ENCODE measurements around the gene CHAD.

CHAD gene, protein sequence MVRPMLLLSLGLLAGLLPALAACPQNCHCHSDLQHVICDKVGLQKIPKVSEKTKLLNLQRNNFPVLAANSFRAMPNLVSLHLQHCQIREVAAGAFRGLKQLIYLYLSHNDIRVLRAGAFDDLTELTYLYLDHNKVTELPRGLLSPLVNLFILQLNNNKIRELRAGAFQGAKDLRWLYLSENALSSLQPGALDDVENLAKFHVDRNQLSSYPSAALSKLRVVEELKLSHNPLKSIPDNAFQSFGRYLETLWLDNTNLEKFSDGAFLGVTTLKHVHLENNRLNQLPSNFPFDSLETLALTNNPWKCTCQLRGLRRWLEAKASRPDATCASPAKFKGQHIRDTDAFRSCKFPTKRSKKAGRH

DNA sequence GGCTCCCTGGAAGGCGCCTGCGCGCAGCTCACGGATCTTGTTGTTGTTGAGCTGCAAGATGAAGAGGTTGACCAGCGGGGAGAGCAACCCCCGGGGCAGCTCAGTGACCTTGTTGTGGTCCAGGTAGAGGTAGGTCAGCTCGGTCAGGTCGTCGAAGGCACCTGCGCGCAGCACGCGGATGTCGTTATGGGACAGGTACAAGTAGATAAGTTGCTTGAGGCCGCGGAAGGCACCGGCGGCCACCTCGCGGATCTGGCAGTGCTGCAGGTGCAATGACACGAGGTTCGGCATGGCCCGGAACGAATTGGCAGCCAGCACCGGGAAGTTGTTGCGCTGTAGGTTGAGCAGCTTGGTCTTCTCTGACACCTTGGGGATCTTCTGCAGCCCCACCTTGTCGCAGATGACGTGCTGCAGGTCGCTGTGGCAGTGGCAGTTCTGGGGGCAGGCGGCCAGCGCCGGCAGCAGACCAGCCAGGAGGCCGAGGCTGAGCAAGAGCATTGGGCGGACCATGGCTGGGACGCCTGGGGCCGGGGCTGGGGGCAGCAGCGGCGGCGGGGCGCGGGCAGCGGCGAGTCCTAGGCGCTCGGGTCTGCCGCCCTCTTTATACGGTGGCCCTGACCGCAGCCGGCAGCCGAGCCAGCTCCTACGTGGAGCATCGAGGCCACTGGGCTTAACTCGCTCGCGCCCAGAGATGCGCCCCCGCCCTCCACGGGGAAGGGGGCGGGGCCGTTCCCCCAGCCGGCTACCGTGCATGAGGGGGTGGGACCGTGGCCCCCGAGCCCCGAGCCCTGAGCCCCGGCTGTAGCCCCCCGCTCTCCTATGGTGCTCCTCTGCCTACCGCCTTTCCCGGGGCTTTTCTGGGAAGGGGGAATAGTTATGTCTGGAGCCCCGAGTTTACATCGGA, at the start of gene CHAD:
CHAD (minus strand) TSS at position 577 of the 904 bp plus-strand sequence; CDS start at position 510, 67 bp downstream.
- no peak for DNase-seq

DNA sequence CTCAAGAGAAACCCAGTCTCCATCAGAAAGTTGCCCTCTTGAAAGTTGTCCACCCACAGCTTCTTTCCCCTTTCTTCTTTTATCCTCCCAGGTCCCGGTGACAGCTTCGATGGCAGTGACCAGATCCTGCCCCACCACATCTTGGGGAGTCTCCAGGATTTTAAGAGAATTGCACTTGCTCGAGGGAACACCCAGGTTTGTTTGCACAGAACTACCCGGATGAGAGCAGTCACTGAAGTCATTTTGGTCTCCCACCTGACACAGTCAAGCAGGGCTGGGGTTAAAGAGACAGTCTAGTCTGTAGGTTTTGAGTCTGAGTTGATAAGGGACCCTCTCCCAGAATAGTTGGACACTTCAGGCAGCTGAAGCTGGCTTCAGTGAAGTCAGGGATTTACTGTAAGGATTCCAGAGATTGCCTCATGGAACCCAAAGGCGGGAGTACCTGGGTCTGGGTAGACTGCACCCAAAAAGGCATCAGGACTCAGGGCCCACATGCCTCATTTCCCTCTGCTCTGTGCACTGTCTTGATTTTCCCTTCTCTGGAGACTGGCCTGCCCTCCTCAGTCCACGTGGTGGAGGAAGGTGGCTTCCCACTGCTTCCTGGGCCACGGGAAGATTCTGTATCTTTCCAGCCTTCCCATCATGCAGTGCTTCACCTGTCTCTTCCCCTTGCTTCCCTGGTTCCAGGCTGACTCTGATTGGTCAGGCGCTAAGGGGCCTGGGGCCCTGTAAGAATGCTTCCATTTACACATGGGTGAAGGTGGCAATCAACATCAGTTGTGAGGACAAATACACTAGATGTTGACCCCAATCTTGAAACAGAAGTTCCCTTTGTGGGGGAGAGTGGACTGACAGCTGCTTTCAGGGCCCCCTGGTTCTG, 49.1 kb upstream of the CHAD start:
- no peak for DNase-seq

DNA sequence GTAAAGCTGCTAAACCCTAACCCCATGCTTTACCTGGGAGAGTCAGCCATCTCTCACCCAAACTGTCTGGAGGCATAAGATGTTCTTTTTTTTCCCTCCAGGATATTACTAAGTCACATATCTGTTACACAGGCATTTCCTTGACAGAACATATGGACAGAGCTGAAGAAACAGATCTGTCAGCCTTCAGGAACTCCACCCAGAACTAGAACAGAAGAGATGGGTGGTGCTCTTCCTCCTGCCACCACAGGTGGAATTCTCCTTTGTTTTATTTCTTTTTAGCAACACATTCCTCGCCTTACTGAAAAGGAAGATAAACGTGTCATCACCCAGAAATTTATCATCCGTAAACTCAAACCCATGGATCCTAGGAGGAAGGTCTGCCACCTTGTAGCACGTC, 48.3 kb upstream of the CHAD start:
- no peak for DNase-seq

DNA sequence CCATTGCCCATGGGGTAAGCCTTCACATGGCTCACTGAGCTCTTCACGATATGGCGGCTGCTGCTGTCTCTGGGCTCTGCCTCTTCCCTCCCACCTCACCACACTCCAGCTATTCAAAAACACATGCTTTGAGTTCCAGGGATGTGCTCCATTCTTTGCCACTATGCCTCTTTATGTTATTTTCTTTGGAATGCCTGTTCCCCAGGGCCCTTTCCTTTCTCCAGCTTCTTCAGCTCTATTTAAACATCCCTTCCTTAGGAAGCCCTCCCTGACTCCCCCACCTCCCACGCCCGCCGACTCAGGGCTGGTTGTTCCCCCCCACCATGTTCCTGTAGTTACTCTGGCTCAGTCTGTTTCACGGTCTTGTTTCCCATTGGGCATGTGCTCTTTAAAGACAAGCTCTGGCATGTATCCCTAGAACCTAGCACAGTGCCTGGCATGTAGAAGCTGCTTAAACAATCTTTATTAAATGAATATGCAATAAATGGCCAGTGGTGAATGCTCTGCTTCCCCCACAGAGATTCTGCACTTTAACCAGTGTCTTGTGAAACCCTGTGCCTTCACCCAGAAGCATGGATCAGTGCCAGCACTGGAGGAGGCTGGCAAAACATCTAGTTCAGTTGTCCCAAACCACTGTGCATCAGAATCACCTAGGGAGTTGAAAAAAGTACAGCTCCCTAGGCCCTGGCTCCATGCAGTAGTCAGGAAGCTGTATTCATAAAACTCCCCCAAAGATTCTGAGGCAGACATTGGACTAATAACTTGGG, 46.4 kb upstream of the CHAD start:
- DNase-seq, result no peak

DNA sequence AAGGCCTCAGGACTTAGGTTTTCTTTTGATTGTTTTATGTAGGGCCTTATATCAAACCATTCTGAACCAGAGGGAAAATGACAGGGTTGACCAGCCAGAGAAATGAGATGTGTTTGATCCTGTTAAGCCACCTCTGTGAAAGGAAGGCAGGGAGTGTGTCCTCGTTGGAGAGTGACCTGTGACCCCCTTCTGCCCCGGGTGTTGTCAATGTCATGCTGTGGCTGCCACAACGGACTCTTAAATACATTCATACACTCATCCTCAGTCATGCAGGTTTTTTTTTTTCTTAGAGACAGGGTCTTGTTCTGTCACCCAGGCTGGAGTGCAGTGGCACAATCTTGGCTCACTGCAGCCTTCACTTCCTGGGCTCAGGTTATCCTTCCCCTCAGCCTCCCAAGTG, 45.7 kb upstream of the CHAD start:
- DNase-seq, result no peak

DNA sequence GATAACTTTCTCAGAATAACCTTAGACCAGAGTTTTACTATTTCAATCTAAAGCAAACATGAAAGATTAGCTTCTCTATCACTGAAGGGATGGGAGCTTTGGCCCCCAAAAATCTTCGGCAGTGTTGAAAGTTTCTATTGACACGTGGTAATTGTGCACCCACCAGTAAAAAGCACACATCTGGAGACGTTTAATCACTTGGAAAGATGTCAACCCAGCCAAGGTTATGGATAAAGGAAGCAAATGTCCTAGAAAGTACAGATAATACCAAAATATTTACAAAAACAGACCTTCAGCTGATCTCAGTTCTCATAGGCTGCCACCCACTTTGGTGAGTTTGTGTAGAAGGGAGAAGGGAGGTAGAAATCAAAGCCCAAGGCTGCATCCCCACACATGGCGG, 44.8 kb upstream of the CHAD start:
- no peak for DNase-seq

DNA sequence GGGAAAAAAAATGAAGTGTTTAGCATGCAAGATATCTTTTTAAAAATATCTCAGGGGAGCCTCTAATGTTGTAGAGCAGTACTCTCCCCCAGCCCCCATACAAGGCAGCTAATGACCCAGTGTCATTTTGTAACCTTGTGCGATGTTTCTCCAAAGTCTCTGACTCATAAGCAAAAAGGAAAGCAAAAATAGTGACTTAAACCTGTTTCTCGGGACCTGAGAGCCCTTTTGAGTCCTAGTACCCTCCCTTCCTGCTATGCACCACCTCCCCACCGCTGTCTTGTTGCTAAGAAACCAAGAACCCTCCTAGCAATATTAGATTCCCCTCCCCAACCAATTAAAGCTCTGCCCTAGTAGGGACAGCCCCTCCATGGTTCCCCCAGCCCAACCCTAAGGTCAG, 42.4 kb upstream of the CHAD start:
- peak; percentile 56 for DNase-seq

DNA sequence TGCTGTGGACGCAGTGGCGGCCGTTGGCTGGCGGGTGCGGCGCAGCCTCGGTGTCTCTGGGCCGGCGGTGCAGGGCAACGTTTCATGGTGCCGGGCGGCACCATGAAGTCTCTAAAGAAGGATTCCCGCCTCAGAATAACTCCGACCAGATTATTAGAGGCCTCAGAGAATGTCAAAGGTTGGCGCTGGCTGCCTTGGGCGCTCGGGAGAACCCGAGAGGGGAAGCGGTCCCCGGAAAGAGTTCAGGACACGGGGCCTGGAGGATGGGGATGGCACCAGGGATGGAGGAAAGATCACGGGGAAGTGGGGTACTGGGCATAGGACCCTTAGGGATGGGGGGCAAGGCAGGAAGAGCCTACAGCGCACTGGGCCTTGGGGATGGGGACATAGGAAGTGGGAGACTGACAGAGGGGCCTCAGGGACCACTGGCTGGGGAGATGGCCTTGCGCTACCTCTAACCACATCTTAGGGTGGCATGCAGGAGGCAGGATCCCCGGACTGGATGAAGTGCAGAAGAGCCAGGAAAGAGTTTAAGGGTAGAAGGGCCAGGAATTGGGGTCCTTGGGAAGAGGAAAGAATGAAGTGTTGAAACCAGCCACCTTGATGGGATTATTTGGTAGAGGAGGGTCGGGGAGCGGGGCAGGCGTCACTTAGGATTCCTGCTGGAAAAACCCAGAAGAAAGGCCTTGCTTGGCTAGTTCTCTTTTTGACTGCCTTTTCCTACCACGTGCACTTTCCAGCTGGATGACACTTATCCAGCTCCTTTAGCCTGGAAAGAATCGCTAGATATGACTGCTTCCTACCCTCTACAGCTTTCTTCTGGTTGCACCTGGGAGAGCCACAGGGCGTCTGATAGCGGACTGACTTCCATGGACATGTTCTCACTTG, 40.1 kb upstream of the CHAD start:
- no peak for DNase-seq

DNA sequence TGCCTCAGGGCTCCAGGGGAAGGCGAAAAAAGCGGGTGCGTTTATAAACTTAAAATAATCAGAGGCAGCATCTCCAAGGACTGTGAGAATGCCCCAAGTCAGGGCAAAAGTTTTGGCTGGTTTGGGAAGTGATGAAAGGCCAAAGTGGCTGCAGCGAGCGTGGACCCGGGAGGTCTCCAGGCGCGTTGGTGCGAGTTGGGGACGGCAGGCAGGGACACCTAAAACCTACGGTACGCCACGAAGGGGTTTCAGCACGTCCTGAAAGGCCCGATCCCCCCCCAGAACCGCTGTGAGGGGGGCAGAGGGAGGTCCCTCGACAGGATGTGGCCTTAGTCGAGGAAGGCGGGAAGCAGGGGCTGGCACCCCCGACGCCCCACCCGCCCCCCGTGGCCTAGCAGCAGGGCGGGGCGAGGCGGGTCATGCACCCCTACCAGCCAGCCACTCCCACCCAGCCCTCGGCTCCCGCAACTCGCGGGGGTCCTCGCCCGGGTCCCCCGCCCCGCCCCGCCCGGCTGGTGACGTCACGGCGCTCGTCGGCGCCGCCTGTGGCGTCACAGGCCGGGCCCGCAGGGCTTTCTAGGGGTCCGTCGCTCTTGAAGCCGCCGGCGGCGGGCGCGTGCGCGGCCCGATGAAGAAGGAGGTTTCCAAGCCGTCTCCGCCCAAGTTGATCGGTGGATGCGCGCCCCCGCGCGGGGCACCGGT, 39.3 kb upstream of the CHAD start, which contains the start of gene MYCBPAP:
MYCBPAP (plus strand) TSS at position 569 of the 702 bp plus-strand sequence. CDS start 236 bp downstream, outside the sequence.
- peak; percentile 72 for DNase-seq

DNA sequence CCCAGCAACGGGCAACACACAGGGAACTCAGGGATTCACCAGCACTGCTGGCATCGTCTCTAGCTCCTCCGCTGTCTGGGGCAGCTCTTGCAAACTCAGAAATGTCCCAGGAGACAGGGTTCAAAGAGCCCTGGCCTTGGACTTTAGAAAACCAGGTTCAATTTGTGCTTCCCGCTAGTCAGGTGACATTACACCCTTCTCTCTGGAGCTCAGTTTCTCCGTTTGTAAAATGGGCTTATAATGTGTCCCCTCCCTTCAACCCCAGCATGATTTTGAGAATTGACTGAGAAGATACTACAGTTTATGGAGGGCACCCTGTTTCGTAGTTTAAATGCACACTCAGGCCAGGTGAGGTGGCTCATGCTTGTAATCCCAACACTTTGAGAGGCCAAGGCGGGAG, 37.6 kb upstream of the CHAD start:
- no peak for DNase-seq

DNA sequence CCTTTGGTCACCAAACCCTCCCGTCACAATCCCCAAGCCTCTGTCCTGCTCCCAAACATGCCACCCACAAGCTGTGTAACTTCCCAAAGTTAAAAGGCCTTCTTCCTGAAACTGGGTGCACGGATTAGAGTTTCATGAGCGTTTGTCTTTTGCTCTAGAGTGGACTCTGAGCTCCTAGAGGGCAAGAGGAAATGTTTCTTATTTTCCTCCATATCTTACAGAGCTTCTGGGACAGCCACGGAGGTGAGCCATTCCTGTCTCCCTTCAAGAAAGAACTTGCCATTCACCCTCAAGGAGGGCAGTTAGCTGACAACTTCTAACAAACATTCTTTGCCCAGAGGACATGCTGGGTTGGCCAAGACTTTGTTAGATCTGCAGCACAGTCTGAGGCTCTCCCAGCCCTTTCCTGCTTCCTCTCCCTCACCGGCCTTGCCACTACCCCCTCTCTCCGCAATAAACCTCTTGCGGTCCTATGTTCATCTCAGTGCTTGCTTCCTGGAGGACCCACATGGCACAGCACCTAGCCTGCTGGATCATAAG, 37.0 kb upstream of the CHAD start:
- peak; percentile 19 for DNase-seq

DNA sequence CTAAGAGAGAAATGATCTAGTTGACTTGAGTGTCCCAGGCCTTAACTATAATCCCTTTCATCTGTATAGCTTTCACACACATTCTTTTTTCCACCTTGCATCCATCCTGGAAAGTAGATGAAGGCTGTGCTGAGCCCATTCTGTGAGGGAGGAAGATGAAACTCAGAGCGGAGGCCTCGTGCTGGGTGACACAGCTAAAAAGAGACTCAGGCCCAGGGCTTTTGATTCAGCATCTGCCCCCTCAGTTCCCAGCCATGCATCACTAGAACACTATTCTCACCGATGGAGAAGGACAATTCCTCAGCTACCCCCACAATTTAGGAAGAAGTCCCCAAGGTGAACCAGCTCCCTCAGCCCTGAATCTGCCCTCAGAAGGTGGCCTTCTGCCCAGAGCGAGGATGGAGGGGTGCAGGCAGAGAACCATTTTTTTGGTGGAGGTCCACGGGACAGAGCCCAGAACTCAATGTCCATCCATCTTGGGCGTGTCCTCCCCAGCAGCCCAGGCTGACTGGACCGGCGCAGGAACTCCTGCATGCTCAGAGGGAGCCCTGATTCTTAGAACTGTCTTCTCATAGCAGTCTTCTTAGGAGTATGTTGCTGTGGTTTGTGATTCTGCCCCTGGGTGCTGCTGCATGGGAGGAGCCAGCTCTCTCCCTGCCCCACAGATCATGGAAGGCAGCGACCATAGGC, 33.8 kb upstream of the CHAD start:
- DNase-seq, result peak; percentile 19

DNA sequence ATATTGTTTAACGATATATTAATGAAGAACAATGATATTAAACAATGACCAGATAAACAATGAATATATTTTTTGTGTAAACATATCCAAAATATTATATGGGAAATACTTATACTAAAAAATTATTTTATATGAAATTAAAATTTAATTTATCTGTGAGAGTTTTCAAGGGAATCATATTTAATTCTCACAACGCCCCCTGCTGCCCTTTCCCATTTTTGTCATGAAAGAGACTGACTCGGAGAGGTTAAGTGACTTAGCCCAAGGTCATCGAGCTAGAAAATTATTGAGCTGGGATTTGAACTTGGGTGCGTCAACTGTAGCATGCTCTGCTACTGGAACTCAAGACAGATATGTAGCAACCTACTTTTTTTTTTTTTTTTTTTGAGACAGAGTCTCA, 32.4 kb upstream of the CHAD start:
- DNase-seq, result peak; percentile 62

DNA sequence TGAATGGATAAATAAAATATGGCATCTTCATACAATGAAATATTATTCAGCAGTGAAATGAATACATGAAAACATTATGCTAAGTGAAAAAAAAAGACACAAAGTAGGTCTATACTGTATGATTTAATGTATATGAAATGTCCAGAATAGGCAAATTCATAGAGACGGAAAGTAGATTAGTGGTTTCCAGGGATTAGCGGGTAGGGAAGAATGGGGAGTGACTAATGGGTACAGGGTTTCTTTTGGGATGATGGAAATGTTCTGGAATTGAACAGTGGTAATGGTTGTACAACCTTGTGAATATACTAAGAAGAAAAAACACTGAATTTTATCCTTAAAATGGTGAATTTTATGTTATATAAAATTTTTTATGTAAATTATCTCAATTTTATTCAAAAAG, 31.0 kb upstream of the CHAD start:
- no peak for DNase-seq

DNA sequence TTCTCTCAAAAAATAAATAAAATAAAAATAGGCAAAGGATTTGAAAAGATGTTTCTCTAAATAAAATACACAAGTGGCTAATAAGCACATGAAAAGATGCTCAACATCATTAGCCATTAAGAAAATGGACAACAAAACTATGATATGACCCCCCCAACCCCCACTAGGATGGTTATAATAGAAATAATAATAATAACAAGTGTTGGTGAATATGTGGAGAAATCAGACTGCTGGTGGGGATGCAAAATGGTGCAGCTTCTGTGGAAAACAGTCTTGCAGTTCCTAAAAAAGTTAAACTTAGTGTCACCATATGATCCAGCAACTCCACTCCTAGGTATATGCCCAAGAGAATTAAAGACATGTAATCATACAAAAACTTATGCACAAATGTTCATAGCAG, 30.6 kb upstream of the CHAD start:
- DNase-seq, result no peak

DNA sequence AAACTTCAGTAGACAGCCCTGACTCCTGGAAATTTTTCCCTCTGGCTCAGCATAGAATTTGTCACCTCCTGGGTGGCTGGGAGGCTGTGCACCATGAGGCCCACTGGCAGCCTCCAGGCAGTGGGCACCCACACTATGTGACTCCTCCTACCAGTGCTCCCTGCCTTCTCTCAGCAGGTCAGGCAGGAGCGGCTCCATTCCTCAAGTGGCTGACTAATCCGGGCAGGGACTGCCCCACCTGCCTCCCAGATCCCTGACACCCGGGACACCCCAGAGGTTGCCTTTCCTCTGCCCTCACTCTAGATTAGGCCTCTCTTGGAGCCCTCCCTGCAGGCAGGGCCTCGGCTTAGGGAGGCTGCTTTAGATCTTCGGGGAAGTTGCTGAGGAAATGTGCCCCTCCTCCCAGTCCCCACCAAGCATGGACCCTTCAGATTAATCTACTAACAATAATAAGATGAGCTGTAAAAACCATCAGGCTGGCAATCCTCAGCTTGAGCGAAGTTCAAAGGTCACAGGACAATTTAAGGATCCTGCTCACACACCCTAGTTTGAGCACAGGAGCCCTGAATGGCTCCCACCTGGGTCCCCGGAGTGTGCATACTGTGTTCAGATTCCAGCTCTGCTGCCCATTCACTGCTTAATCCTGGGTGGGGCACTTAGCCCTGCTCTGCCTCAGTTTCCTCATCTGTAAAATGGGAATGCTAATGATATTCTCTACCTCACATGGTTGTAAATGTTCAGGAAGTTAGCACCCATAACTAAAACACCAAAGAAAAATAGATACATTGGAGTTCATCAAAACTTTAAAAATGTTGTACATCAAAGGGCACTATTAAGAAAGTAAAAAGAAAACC, 29.6 kb upstream of the CHAD start:
- DNase-seq, result no peak

DNA sequence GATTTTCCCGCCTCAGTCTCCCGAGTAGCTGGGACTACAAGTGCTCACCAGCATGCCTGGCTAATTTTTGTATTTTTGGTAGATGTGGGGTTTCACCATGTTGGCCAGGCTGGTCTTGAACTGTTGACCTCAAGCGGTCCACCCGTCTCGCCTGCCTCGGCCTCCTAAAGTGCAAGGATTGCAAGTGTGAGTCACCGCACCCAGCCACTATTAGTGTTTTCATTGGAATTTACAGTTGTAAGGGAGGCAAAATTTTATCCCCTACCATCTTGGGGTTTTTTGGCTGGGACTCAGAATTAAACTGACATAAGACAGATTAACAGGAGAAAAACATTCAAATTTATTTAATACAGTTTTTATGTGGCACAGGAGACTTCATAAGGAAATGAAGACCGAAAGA, 27.2 kb upstream of the CHAD start:
- DNase-seq, result no peak

DNA sequence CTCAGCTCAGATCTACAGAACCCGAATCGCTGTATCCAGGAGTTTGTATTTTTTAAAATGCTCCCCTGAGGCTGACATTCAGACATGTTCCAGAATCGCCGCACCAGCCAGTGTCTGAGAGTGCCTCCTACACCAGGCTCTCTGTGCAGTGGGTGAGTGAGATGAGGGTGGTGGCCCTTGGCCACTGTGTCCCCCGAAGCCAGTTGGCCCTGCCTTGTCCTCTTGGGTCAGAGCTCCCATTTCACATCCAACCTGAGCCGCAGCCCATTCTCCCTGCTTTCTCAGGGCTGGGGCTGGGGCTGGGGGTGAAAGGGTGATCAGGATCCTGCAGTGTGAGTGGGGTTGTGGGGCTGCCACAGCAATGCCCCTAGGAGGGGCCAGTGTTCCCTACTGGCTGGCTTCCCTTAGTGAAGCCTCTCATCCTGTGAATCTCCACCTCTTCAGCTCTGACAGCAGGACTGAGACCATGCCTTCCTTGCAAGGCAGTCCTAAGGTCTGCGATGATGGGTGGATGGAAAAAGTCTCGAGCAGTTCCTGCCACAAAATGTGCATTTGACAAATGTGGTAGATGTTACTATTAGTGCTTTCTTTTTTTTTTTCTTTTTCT, 26.6 kb upstream of the CHAD start:
- DNase-seq, result no peak

All from suppressor macrophage treated with lipopolysaccharide for 4 hours (primary cell).